IMR-90 (cell line): ENCODE measurements around the gene MOV10. TPM values are rescaled to one million over a fixed set of nuclear protein-coding genes. Genes with fewer than 3 reads are reported as not detected.

Experiments used
- ATAC-seq: fragments of 200-7000 bp; cut with Tn5 transposase; 2 replicates; pipeline ENCODE4 v1.9.1; 2020; ENCODE audit warnings: low read depth, mild to moderate bottlenecking, moderate library complexity
- BruUV-seq: library from RNA; stranded (reverse); fragments of 400-500 nt; replicated peaks from 2 replicates; lab custom pipeline; 2021; lab: Mats Ljungman, UMichigan
- CTCF ChIA-PET: fragments of 300-600 bp; formaldehyde crosslinking; extraction: SDS; loops from one replicate; lab custom pipeline; 2021; ENCODE audit warnings: antibody characterized with exemption; lab: Yijun Ruan, JAX
- POLR2A ChIA-PET: fragments of 300-600 bp; sonication (Branson Sonifier 250); formaldehyde crosslinking; loops from one replicate; lab custom pipeline; 2022; ENCODE audit warnings: antibody characterized with exemption; ENCODE audit not compliant: unreplicated experiment; lab: Charles Lee
- DNase-seq: peaks from one replicate; pipeline ENCODE4 v3.0.0; 2013
- H2AFZ ChIP-seq: replicated peaks from 2 replicates; pipeline ENCODE3; 2013; ENCODE audit warnings: low read length, mild to moderate bottlenecking; ENCODE audit not compliant: poor library complexity
- H2AK5ac ChIP-seq: 2 replicates; pipeline ENCODE4 v1.6.1; 2013; ENCODE audit warnings: low read depth, low read length, inconsistent platforms
- H2AK9ac ChIP-seq: replicated peaks from 2 replicates; pipeline ENCODE3; 2013; ENCODE audit warnings: mild to moderate bottlenecking, low read depth, low read length, moderate library complexity; ENCODE audit not compliant: poor library complexity
- H2BK120ac ChIP-seq: 2 replicates; pipeline ENCODE4 v1.6.1; 2013; ENCODE audit warnings: low read depth, low read length, inconsistent platforms
- H2BK15ac ChIP-seq: 3 replicates; pipeline ENCODE4 v1.6.1; 2013; ENCODE audit warnings: low read depth, low read length, inconsistent platforms
- H2BK20ac ChIP-seq: 2 replicates; pipeline ENCODE4 v1.6.1; 2013; ENCODE audit warnings: low read depth, mild to moderate bottlenecking, inconsistent platforms, low read length, moderate library complexity
- H2BK5ac ChIP-seq: 2 replicates; pipeline ENCODE4 v1.6.1; 2013; ENCODE audit warnings: mild to moderate bottlenecking, low read depth, low read length, inconsistent platforms; ENCODE audit not compliant: poor library complexity, severe bottlenecking
- H3K14ac ChIP-seq: replicated peaks from 2 replicates; pipeline ENCODE4 v1.6.1; 2013; ENCODE audit warnings: low read depth, low read length, inconsistent platforms
- H3K18ac ChIP-seq: 2 replicates; pipeline ENCODE4 v1.6.1; 2013; ENCODE audit warnings: low read depth, low read length, control low read depth
- H3K23ac ChIP-seq: 2 replicates; pipeline ENCODE4 v1.6.1; 2013; ENCODE audit warnings: low read depth, low read length, inconsistent platforms
- H3K27ac ChIP-seq: 2 replicates; pipeline ENCODE4 v1.5.1; 2013; ENCODE audit warnings: mild to moderate bottlenecking, control low read depth, low read length; ENCODE audit not compliant: insufficient read depth
- H3K27me3 ChIP-seq: 2 replicates; pipeline ENCODE4 v1.6.1; 2013; ENCODE audit warnings: low read length; ENCODE audit not compliant: control insufficient read depth, insufficient read depth
- H3K36me3 ChIP-seq: 2 replicates; pipeline ENCODE4 v1.6.1; 2013; ENCODE audit warnings: low read length, mixed read lengths; ENCODE audit not compliant: control insufficient read depth, insufficient read depth
- H3K4ac ChIP-seq: 2 replicates; pipeline ENCODE4 v1.6.1; 2013; ENCODE audit warnings: low read depth, low read length, inconsistent platforms
- H3K4me1 ChIP-seq: 2 replicates; pipeline ENCODE4 v1.6.1; 2013; ENCODE audit warnings: low read length, mixed read lengths; ENCODE audit not compliant: control insufficient read depth, insufficient read depth
- H3K4me2 ChIP-seq: 2 replicates; pipeline ENCODE4 v1.6.1; 2013; ENCODE audit warnings: low read depth, mild to moderate bottlenecking, control low read depth, low read length, moderate library complexity
- H3K4me3 ChIP-seq: 2 replicates; pipeline ENCODE4 v1.5.1; 2013; ENCODE audit warnings: low read depth, mild to moderate bottlenecking, control low read depth, low read length, moderate library complexity; ENCODE audit not compliant: insufficient read depth
- H3K56ac ChIP-seq: 2 replicates; pipeline ENCODE4 v1.6.1; 2013; ENCODE audit warnings: low read length, inconsistent platforms; ENCODE audit not compliant: insufficient read depth; ENCODE audit errors: extremely low read depth
- H3K79me1 ChIP-seq, 2 experiments: 2 replicates each; pipeline ENCODE4 v1.6.1; 2013; ENCODE audit warnings: low read length in 2 of 2, inconsistent platforms in 1 of 2, low read depth in 1 of 2
- H3K9ac ChIP-seq: 2 replicates; pipeline ENCODE4 v1.6.1; 2013; ENCODE audit warnings: low read depth, low read length, control low read depth
- H3K9me1 ChIP-seq: 2 replicates; pipeline ENCODE4 v1.6.1; 2013; ENCODE audit warnings: low read length, inconsistent platforms; ENCODE audit not compliant: insufficient read depth
- H3K9me3 ChIP-seq: 2 replicates; pipeline ENCODE4 v1.6.1; 2013; ENCODE audit warnings: low read length; ENCODE audit not compliant: control insufficient read depth, insufficient read depth
- H4K20me1 ChIP-seq: 2 replicates; pipeline ENCODE4 v1.6.1; 2013; ENCODE audit warnings: low read length, inconsistent platforms; ENCODE audit not compliant: insufficient read depth
- H4K5ac ChIP-seq: 2 replicates; pipeline ENCODE4 v1.6.1; 2013; ENCODE audit warnings: mild to moderate bottlenecking, low read depth, low read length, control low read depth
- H4K8ac ChIP-seq, 2 experiments: 2 replicates each; pipeline ENCODE4 v1.6.1; 2013; ENCODE audit warnings: low read depth in 2 of 2, low read length in 2 of 2, control low read depth in 1 of 2, inconsistent platforms in 1 of 2
- H4K91ac ChIP-seq: 2 replicates; pipeline ENCODE4 v1.6.1; 2013; ENCODE audit warnings: low read depth, low read length, inconsistent platforms; ENCODE audit not compliant: insufficient read depth
- BHLHE40 ChIP-seq: fragments of 150-350 bp; IDR thresholded peaks from 2 replicates; pipeline ENCODE4 v1.6.1; 2016; ENCODE audit warnings: mild to moderate bottlenecking, low read depth, low read length
- CEBPB ChIP-seq: IDR thresholded peaks from 2 replicates; pipeline ENCODE4 v1.6.1; 2012; ENCODE audit warnings: low read depth, low read length, improper control_type of control experiment
- CHD1 ChIP-seq: IDR thresholded peaks from 2 replicates; pipeline ENCODE4 v1.6.1; 2012; ENCODE audit warnings: low read depth, low read length, improper control_type of control experiment
- CTCF ChIP-seq: conservative IDR thresholded peaks from 2 replicates; pipeline ENCODE4 v1.5.1; 2012; ENCODE audit warnings: mild to moderate bottlenecking, low read depth, low read length, improper control_type of control experiment
- ELK1 ChIP-seq: fragments of 150-350 bp; IDR thresholded peaks from 2 replicates; pipeline ENCODE4 v1.6.1; 2016; ENCODE audit warnings: low read depth, mild to moderate bottlenecking, low read length, moderate library complexity, borderline replicate concordance
- FOS ChIP-seq: fragments of 150-350 bp; IDR thresholded peaks from 2 replicates; pipeline ENCODE4 v1.6.1; 2016; ENCODE audit warnings: low read depth, low read length
- MAFK ChIP-seq: IDR thresholded peaks from 2 replicates; pipeline ENCODE4 v1.6.1; 2012; ENCODE audit warnings: low read depth, low read length, improper control_type of control experiment
- MAZ ChIP-seq: IDR thresholded peaks from 2 replicates; pipeline ENCODE4 v1.6.1; 2012; ENCODE audit warnings: low read depth, mild to moderate bottlenecking, low read length, improper control_type of control experiment, moderate library complexity, borderline replicate concordance
- MXI1 ChIP-seq: IDR thresholded peaks from 2 replicates; pipeline ENCODE4 v1.6.1; 2012; ENCODE audit warnings: low read depth, mild to moderate bottlenecking, low read length, moderate library complexity, borderline replicate concordance
- NFE2L2 ChIP-seq: fragments of 150-350 bp; IDR thresholded peaks from 2 replicates; pipeline ENCODE4 v1.6.1; 2016; ENCODE audit warnings: low read depth, mild to moderate bottlenecking, low read length
- POLR2A ChIP-seq: IDR thresholded peaks from 2 replicates; pipeline ENCODE4 v1.6.1; 2012; ENCODE audit warnings: mild to moderate bottlenecking, low read depth, low read length
- RAD21 ChIP-seq: IDR thresholded peaks from 2 replicates; pipeline ENCODE4 v1.6.1; 2012; ENCODE audit warnings: low read length, improper control_type of control experiment
- RCOR1 ChIP-seq: IDR thresholded peaks from 2 replicates; pipeline ENCODE4 v1.6.1; 2012; ENCODE audit warnings: mild to moderate bottlenecking, low read length, improper control_type of control experiment; ENCODE audit not compliant: insufficient replicate concordance
- SMC3 ChIP-seq: fragments of 150-350 bp; IDR thresholded peaks from 2 replicates; pipeline ENCODE4 v1.6.1; 2016; ENCODE audit warnings: low read depth, mild to moderate bottlenecking, antibody characterized with exemption, low read length, moderate library complexity
- WGBS, 2 experiments: methylation state at CpG; one replicate each; pipeline versions ENCODE4 v1.1.5 to v1.1.7; 2013; ENCODE audit warnings: missing lambda C conversion rate in 2 of 2; ENCODE audit not compliant: insufficient read length in 1 of 2; ENCODE audit errors: extremely low coverage in 2 of 2; 5-methylcytosine and 5-hydroxymethylcytosine counted together
- dilution Hi-C: fragments of 300-500 bp; cut with HindIII; formaldehyde crosslinking; loops from one replicate; pipeline ENCODE4 v1.14.3; 2018; ENCODE audit warnings: low sequenced_read_pairs; ENCODE audit not compliant: unreplicated experiment
- in situ Hi-C: fragments of 300-500 bp; cut with MboI; formaldehyde crosslinking; loops from 3 replicates; pipeline ENCODE4 v1.14.3; 2019; ENCODE audit warnings: low sequenced_read_pairs, inconsistent platforms, mixed read lengths
- intact Hi-C: fragments of 100-400 bp; cut with micrococcal nuclease; formaldehyde crosslinking; loops from 2 replicates; pipeline ENCODE4 v1.10.0; 2022
- polyA plus RNA-seq, 3 experiments: library from polyadenylated mRNA; depleted of rRNA; stranded (reverse); fragments of >200 nt; gene quantifications; 2 replicates each; pipeline ENCODE4 v1.2.3, GENCODE V29; 2012; ENCODE audit warnings: low replicate concordance in 1 of 3
- total RNA-seq: library from RNA; depleted of rRNA; stranded (reverse); fragments of >200 nt; gene quantifications from 2 replicates; pipeline ENCODE4 v1.2.3, GENCODE V29; 2012

The MOV10 gene
- total and polyA plus RNA-seq, 2 of the 4 experiments (the other 2 are of a cell fraction) = 36.7 to 103 TPM

GRCh38 chr1:112687361-112687760 is 12.9 kb downstream of the MOV10 start:
- CTCF ChIA-PET = no interaction called here
- WGBS, 2 experiments = 100% methylated on average over 1 of the region's 4 CpGs; no CpG with 5 or more reads in 1 of the 2 experiments
- dilution Hi-C loops = no loop called here
- no peak overlapping the region for H3K56ac ChIP-seq
- no peak overlapping the region for H2AK9ac ChIP-seq
- H3K9ac ChIP-seq = no peak overlapping the region
- no TSS peak for BruUV-seq
- no peak overlapping the region for H2BK120ac ChIP-seq
- H3K79me1 ChIP-seq = peaks cover 20 to 66% of the 10 kb centered on the region in 2 experiments
- peaks cover 15% of the 10 kb centered on the region; the same call in 1 of the 2 replicates for H4K20me1 ChIP-seq
- no peak overlapping the region for H2BK20ac ChIP-seq
- H3K4ac ChIP-seq = no peak overlapping the region
- intact Hi-C loops = no loop called here
- H2AFZ ChIP-seq = no peak overlapping the region
- H4K91ac ChIP-seq = no peak overlapping the region
- ATAC-seq (no peak), DNase-seq (no peak)
- H3K4me2 ChIP-seq = no peak overlapping the region
- H3K18ac ChIP-seq = no peak overlapping the region
- H3K9me1 ChIP-seq = peaks cover 21% of the 10 kb centered on the region
- H2BK5ac ChIP-seq = no peak overlapping the region
- H2AK5ac ChIP-seq = no peak overlapping the region
- no peak overlapping the region; the same call in 1 of the 2 replicates for H4K5ac ChIP-seq
- H3K23ac ChIP-seq = no peak overlapping the region
- H3K4me3 ChIP-seq = no peak overlapping the region
- H4K8ac ChIP-seq = no peak overlapping the region
- H3K27me3 ChIP-seq = no peaks in the 10 kb centered on the region
- TF ChIP-seq CTCF (no peak), CEBPB (no peak), MAZ (no peak), POLR2A (no peak), CHD1 (no peak), RAD21 (no peak), RCOR1 (no peak), MAFK (no peak), MXI1 (no peak), FOS (no peak), BHLHE40 (no peak), ELK1 (no peak), SMC3 (no peak), NFE2L2 (no peak)
- no peaks in the 10 kb centered on the region for H3K9me3 ChIP-seq
- H3K4me1 ChIP-seq = peaks cover 4% of the 10 kb centered on the region
- no peak overlapping the region for H2BK15ac ChIP-seq
- no peak overlapping the region for H3K14ac ChIP-seq
- in situ Hi-C loops = no loop called here
- peaks cover 22% of the 10 kb centered on the region for H3K36me3 ChIP-seq
- POLR2A ChIA-PET = no interaction called here
- H3K27ac ChIP-seq = no peak overlapping the region
